Hair follicular keratinocyte (primary cell): ENCODE data around the gene SLC2A14. TPM values are rescaled to one million over a fixed set of nuclear protein-coding genes. Genes with fewer than 3 reads are reported as not detected.

Source experiments
- total RNA-seq: library from RNA; depleted of rRNA; stranded (reverse); fragments of >200 nt; gene quantifications from 2 replicates; pipeline ENCODE4 v1.2.3, GENCODE V29; 2015

SLC2A14 gene
- total RNA-seq = not detected in 2 replicates

GRCh38 chr12:7872566-7873319, at the start of gene SLC2A14:
SLC2A14 (minus strand) TSS chr12:7872915; CDS start chr12:7869880, 3,035 bp downstream.

GRCh38 chr12:7788884-7789528, 83.7 kb downstream of the SLC2A14 start, which contains the start of gene NANOG:
NANOG (plus strand) TSS chr12:7789402; CDS start chr12:7789615, 213 bp downstream.

Other genes with a start within 250 kb of the SLC2A14 start
- not detected in 2 replicates for gene APOBEC1, start 207.0 kb downstream of the SLC2A14 start, total RNA-seq
- gene GDF3, start 177.1 kb downstream of the SLC2A14 start, total RNA-seq = not detected in 2 replicates
- gene DPPA3, start 161.5 kb downstream of the SLC2A14 start, total RNA-seq = not detected in 2 replicates
- not detected in 2 replicates for gene CLEC4C, start 125.5 kb downstream of the SLC2A14 start, total RNA-seq
- not detected in 2 replicates for gene NANOGNB, start 107.7 kb downstream of the SLC2A14 start, total RNA-seq
- gene NANOG, start 83.5 kb downstream of the SLC2A14 start, total RNA-seq = not detected in 2 replicates
- 19.3 and 29.6 TPM in 2 replicates for gene SLC2A3, start 63.3 kb upstream of the SLC2A14 start, total RNA-seq
- 6.3 and 7.3 TPM in 2 replicates for gene FOXJ2, start 159.8 kb upstream of the SLC2A14 start, total RNA-seq
- not detected in 2 replicates for gene C3AR1, start 193.4 kb upstream of the SLC2A14 start, total RNA-seq
- 28.7 and 37.5 TPM in 2 replicates for gene NECAP1, start 209.4 kb upstream of the SLC2A14 start, total RNA-seq